Choroid plexus epithelial cell (primary cell): ENCODE results near the gene MSRB1.

Experiments used
- DNase-seq: peaks from one replicate; pipeline ENCODE4 v3.0.0-alpha.2; 2010; ENCODE audit warnings: low read depth
- H3K4me3 ChIP-seq: 2 replicates; pipeline ENCODE4 v1.5.1; 2011; ENCODE audit warnings: low read depth, mild to moderate bottlenecking, control low read depth, low read length, moderate library complexity
- CTCF ChIP-seq: conservative IDR thresholded peaks from 2 replicates; pipeline ENCODE4 v1.5.1; 2011; ENCODE audit warnings: low read depth, mild to moderate bottlenecking, control low read depth, inconsistent platforms, low read length, moderate library complexity

Gene MSRB1

GRCh38 chr16:1916640-1916990 is 26.4 kb downstream of the MSRB1 start:
- no peak for DNase-seq
- no peak for TF ChIP-seq CTCF
- H3K4me3 ChIP-seq, result no peak overlapping the region

- no peak overlapping the region for H3K4me3 ChIP-seq
- no peak for TF ChIP-seq CTCF
- no peak for DNase-seq
These were observed 27.0 kb downstream of the MSRB1 start for GRCh38 chr16:1915732-1916639.

GRCh38 chr16:1914988-1915387 is 28.0 kb downstream of the MSRB1 start:
- DNase-seq, result no peak
- no peak for TF ChIP-seq CTCF
- no peak overlapping the region for H3K4me3 ChIP-seq

- no peak for TF ChIP-seq CTCF
These were observed 28.9 kb downstream of the MSRB1 start for GRCh38 chr16:1914084-1914608.

GRCh38 chr16:1913327-1914083 is 29.5 kb downstream of the MSRB1 start:
- H3K4me3 ChIP-seq, result no peak overlapping the region
- no peak for TF ChIP-seq CTCF
- no peak for DNase-seq

More at GRCh38 chr16:1914084-1914608, 28.9 kb downstream of the MSRB1 start:
- H3K4me3 ChIP-seq, result no peak overlapping the region
- DNase-seq, result no peak

- H3K4me3 ChIP-seq, result no peak overlapping the region
- no peak for TF ChIP-seq CTCF
- DNase-seq, result no peak
These were observed 30.8 kb downstream of the MSRB1 start for GRCh38 chr16:1912215-1912543.
